ENCODE data around the gene CACNA1E. TPM values are rescaled to one million over a fixed set of nuclear protein-coding genes. Genes with fewer than 3 reads are reported as not detected.

The CACNA1E gene
- total and polyA plus RNA-seq, 2 experiments from 2014 or later = 0.32 to 1.1 TPM

DNA sequence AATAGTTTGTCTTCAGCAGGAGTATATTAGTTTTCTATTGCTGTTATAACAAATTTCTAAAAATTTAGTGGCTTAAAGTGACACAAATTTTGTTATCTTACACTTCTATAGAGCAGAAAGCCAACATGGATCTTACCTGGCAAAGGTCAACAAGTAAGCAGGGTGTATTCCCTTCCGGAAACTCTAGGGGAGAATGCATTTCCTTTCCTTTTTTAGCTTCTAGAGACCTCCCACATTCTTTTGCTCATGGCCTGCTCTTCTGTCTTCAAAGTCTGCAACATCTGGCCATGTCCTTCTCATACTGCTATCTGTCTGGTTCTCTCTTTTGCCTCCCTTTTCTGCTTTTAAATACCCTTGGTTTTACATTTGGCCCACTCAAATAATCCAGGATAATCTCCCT lies 335.6 kb downstream of the CACNA1E start:
- no peak overlapping the region for H3K27ac Mint-ChIP-seq
- DNase-seq (ENCODE audit: low spot score) (peak; percentile 66), ATAC-seq (peak; percentile 54; the same call in 2 of the 3 replicates)
- Histone ChIP-seq H3K4me1 (ENCODE audit: insufficient read depth) (no peaks in the 10 kb centered on the region), H3K27me3 (ENCODE audit: insufficient read depth) (no peaks in the 10 kb centered on the region), H3K4me2 (no peak overlapping the region), H2AFZ (0 out of 2 replicates have a peak overlapping the region, but pooled peaks have one; percentile 56), H3K27ac (ENCODE audit: low read depth) (no peak overlapping the region), H3K36me3 (ENCODE audit: insufficient read depth) (no peaks in the 10 kb centered on the region), H4K20me1 (replicated peaks; ENCODE audit: insufficient read depth) (no peaks in the 10 kb centered on the region), H3K9me2 (ENCODE audit: insufficient read depth) (no peaks in the 10 kb centered on the region; the same call in 1 of the 2 replicates), H3K4me3 (no peak overlapping the region), H3K79me2 (replicated peaks; ENCODE audit: insufficient read depth) (no peaks in the 10 kb centered on the region), H3F3A (replicated peaks; ENCODE audit: low read depth) (no peaks in the 10 kb centered on the region)
- H3K4me1 Mint-ChIP-seq = peaks cover 7% of the 10 kb centered on the region
- no peaks in the 10 kb centered on the region for H3K27me3 Mint-ChIP-seq (ENCODE audit: insufficient read depth, low read depth, poor library complexity)
- no peaks in the 10 kb centered on the region for H3K36me3 Mint-ChIP-seq (ENCODE audit: low read depth)
- TF ChIP-seq CTCF (conservative IDR thresholded peaks at IDR 0.05; ENCODE audit: low read depth in 2 of 2) (0 out of 4 replicates have a peak, but pooled peaks of 1 of the 2 experiments have one; percentile 3), ETS1 (IDR thresholded peaks at IDR 0.05) (no peak)
- peaks cover 5% of the 10 kb centered on the region; the same call in 1 of the 3 replicates for H3K9me3 Mint-ChIP-seq
- H3K4me3 Mint-ChIP-seq = no peak overlapping the region

GRCh38 chr1:181821701-181822100 lies 338.4 kb downstream of the CACNA1E start:
- Histone ChIP-seq H3K4me1 (ENCODE audit: insufficient read depth) (no peaks in the 10 kb centered on the region), H3K4me2 (no peak overlapping the region), H3K27me3 (ENCODE audit: insufficient read depth) (no peaks in the 10 kb centered on the region), H2AFZ (no peak overlapping the region), H3K4me3 (no peak overlapping the region), H3F3A (replicated peaks; ENCODE audit: low read depth) (no peaks in the 10 kb centered on the region), H4K20me1 (replicated peaks; ENCODE audit: insufficient read depth) (no peaks in the 10 kb centered on the region), H3K27ac (ENCODE audit: low read depth) (no peak overlapping the region), H3K79me2 (replicated peaks; ENCODE audit: insufficient read depth) (no peaks in the 10 kb centered on the region), H3K9me2 (ENCODE audit: insufficient read depth) (no peaks in the 10 kb centered on the region; the same call in 1 of the 2 replicates), H3K36me3 (ENCODE audit: insufficient read depth) (no peaks in the 10 kb centered on the region)
- Mint-ChIP-seq H3K27me3 (ENCODE audit: insufficient read depth, low read depth, poor library complexity) (peaks cover 2% of the 10 kb centered on the region), H3K4me3 (no peak overlapping the region), H3K9me3 (peaks cover 3% of the 10 kb centered on the region; the same call in 1 of the 3 replicates), H3K36me3 (ENCODE audit: low read depth) (0 out of 3 replicates have a peak, but pooled peaks cover 1% of the 10 kb centered on the region), H3K4me1 (peaks cover 7% of the 10 kb centered on the region), H3K27ac (no peak overlapping the region)
- ATAC-seq (no peak), DNase-seq (ENCODE audit: low spot score) (no peak)
- TF ChIP-seq ZNF462 (CRISPR knock-in tag; IDR thresholded peaks at IDR 0.05) (no peak), NANOG (IDR thresholded peaks at IDR 0.05; ENCODE audit: borderline replicate concordance) (no peak), EZH2phosphoT487 (IDR thresholded peaks at IDR 0.05; ENCODE audit: unreplicated experiment) (no peak), EZH2 (IDR thresholded peaks at IDR 0.05; ENCODE audit: low read depth, unreplicated experiment) (no peak), ETS1 (IDR thresholded peaks at IDR 0.05) (no peak)
